Adrenal gland (tissue), 12 donors: ENCODE data around the gene AK8. TPM values are rescaled to one million over a fixed set of nuclear protein-coding genes. Genes with fewer than 3 reads are reported as not detected.

Experiments used
- DNase-seq, 7 donors: peaks; one replicate each; pipeline ENCODE4 v3.0.0-alpha.2; 2019 to 2020
- H3K27ac ChIP-seq, 5 donors: fragments of 200-600 bp; sonication (generic) in 4 of 5; 1 replicate in 3 of 5; 2 replicates in 2 of 5; pipeline versions ENCODE4 v1.5.1 to v1.8.0; 2016 to 2020; ENCODE audit warnings: mild to moderate bottlenecking in 1 of 5
- H3K27me3 ChIP-seq: fragments of 200-600 bp; 2 replicates; pipeline ENCODE4 v1.8.0; 2021
- H3K36me3 ChIP-seq, 2 donors: fragments of 200-600 bp; replicated peaks in 1 of 2; 1 replicate in 1 of 2; 2 replicates in 1 of 2; pipeline versions ENCODE4 v1.5.1 to v1.8.0; 2018 to 2022
- H3K4me1 ChIP-seq, 2 donors: fragments of 200-600 bp; replicated peaks in 1 of 2; 1 replicate in 1 of 2; 2 replicates in 1 of 2; pipeline versions ENCODE4 v1.5.1 to v1.8.0; 2018 to 2021
- H3K4me3 ChIP-seq, 4 donors: fragments of 200-600 bp; sonication (generic) in 3 of 4; one replicate each; pipeline ENCODE4 v1.5.1; 2016 to 2018
- H3K9me3 ChIP-seq, 3 donors: fragments of 200-600 bp; sonication (generic) in 1 of 3; replicated peaks in 1 of 3; 1 replicate in 2 of 3; 2 replicates in 1 of 3; pipeline versions ENCODE4 v1.5.1 to v1.8.0; 2016 to 2021
- POLR2A ChIP-seq, 2 donors: fragments of 450-650 bp; IDR thresholded peaks; one replicate each; pipeline ENCODE4 v1.6.1; 2017; ENCODE audit warnings: antibody characterized with exemption in 2 of 2, mild to moderate bottlenecking in 2 of 2, moderate library complexity in 1 of 2
- WGBS, 4 donors: extraction: QIAGEN DNeasy Blood & Tissue Kit in 2 of 4; methylation state at CpG; one replicate each; pipeline versions ENCODE4 v1.1.5 to v1.1.7; 2013 to 2017; 5-methylcytosine and 5-hydroxymethylcytosine counted together
- intact Hi-C, 2 donors: fragments of 100-400 bp; cut with DNase I; formaldehyde crosslinking; loops; one replicate each; pipeline versions ENCODE4 v1.14.1 to v1.15.0; 2022 to 2023
- polyA plus RNA-seq, 3 donors: library from polyadenylated mRNA; stranded (reverse); fragments of 200-250 nt in 2 of 3; fragments of 350-450 nt in 1 of 3; fragmentation: Illumina TruSeq in 1 of 3; extraction: RNeasy Lipid Tissue Mini Kit (QIAGEN cat#74804) in 1 of 3; gene quantifications; one replicate each; pipeline ENCODE4 v1.2.3, GENCODE V29; 2013 to 2014
- total RNA-seq, 9 donors: library from RNA; depleted of rRNA in 4 of 9; stranded (reverse); fragments of >200 nt in 4 of 9; fragments of 120-200 nt in 1 of 9; fragmentation: NEBNext Ultra II Directional in 1 of 9; extraction: Animal tissue kit (Norgen Biotek cat#: 25700) in 1 of 9; gene quantifications; one replicate each; pipeline versions ENCODE4 v1.1.0 to v1.2.4, GENCODE V29; 2013 to 2023
- TF ChIP-seq, protein P1 (sequence below), 6 experiments: fragments of 450-650 bp in 4 of 6; fragments of 200-600 bp in 2 of 6; sonication (generic) in 1 of 6; IDR thresholded peaks; 1 replicate in 5 of 6; 2 replicates in 1 of 6; pipeline versions ENCODE4 v1.5.1 to v1.8.0; 2016 to 2021; ENCODE audit warnings: antibody characterized with exemption in 6 of 6, mild to moderate bottlenecking in 2 of 6, moderate library complexity in 1 of 6
- donor health status: healthy with polysubstance abuse.
- donor health status: Bipolar disorder and iron deficiency.
- donor health status: DM: yes; HTN: yes; CAD: no.
- donor health status: DM: no; HTN: no; CAD: no.
- donor health status: DM: no; HTN: no; CAD: no.
- donor health status: DM: yes; HTN: yes; CAD: no.

AK8 gene
- total and polyA plus RNA-seq, 12 donors: 0.69 to 6.0 (median 1.5) TPM

DNA sequence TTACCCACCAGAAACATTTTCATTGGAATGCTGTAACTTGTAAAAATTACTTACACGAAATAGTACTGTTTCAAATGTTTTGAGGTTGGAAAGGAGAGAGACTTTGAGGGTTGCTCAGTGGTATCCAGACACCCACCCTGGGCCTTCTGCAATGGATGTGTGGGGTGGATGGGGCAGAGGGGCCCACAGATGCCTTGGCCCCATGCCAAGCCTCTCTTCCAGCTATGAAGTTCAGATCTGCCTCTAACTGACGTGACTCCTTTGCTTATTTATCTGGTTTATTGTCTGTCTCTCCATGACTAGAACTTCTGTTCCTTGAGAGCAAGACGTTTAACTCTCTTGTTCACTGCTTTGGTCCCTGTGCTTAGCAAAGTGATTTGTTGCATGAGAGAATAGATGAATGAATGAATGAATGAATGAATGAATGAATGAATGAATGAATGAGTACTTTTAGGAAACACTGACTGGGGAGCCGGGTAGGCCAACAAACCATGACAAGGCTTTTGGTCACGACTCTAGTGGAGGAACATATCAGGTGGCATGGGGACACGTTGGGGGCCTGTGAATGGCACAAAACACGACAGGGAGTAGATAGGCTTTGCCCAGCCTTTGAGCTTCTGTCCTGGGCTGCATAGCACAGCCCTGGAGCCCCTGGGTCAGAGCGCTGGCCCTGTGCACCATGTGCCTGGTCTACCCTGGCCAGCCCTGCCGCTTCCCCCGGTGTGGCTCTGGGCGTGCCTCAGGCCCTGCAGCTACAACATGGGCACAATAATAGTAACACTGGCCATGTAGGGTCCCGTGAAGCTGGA is 31.8 kb downstream of the AK8 start:
- Histone ChIP-seq H3K27me3 (no peaks in the 10 kb centered on the region), H3K36me3 (no peaks in the 10 kb centered on the region), H3K27ac (no peak overlapping the region), H3K4me3 (no peak overlapping the region), H3K4me1 (no peaks in the 10 kb centered on the region), H3K9me3 (no peaks in the 10 kb centered on the region)
- intact Hi-C loops: no loop called here
- TF ChIP-seq POLR2A (IDR thresholded peaks at IDR 0.05): no peak
- TF ChIP-seq, protein P1, sequence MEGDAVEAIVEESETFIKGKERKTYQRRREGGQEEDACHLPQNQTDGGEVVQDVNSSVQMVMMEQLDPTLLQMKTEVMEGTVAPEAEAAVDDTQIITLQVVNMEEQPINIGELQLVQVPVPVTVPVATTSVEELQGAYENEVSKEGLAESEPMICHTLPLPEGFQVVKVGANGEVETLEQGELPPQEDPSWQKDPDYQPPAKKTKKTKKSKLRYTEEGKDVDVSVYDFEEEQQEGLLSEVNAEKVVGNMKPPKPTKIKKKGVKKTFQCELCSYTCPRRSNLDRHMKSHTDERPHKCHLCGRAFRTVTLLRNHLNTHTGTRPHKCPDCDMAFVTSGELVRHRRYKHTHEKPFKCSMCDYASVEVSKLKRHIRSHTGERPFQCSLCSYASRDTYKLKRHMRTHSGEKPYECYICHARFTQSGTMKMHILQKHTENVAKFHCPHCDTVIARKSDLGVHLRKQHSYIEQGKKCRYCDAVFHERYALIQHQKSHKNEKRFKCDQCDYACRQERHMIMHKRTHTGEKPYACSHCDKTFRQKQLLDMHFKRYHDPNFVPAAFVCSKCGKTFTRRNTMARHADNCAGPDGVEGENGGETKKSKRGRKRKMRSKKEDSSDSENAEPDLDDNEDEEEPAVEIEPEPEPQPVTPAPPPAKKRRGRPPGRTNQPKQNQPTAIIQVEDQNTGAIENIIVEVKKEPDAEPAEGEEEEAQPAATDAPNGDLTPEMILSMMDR (IDR thresholded peaks at IDR 0.05): no peak
- no peak for DNase-seq
- WGBS, 4 donors: 79 to 90% (median 87%) methylated on average over 8 to 12 of the region's 12 CpGs

GRCh38 chr9:132842124-132843044 is 35.7 kb downstream of the AK8 start:
- no peak for DNase-seq
- H3K4me3 ChIP-seq: no peak overlapping the region
- no peaks in the 10 kb centered on the region for H3K27me3 ChIP-seq
- H3K27ac ChIP-seq: no peak overlapping the region
- H3K9me3 ChIP-seq: no peaks in the 10 kb centered on the region
- 83 to 95% (median 89%) methylated on average over 3 to 5 of the region's 5 CpGs for WGBS, 4 donors
- H3K36me3 ChIP-seq: no peaks in the 10 kb centered on the region
- intact Hi-C loops: no loop called here
- TF ChIP-seq, protein P1 (IDR thresholded peaks at IDR 0.05): no peak
- TF ChIP-seq POLR2A (IDR thresholded peaks at IDR 0.05): no peak
- no peaks in the 10 kb centered on the region for H3K4me1 ChIP-seq

DNA sequence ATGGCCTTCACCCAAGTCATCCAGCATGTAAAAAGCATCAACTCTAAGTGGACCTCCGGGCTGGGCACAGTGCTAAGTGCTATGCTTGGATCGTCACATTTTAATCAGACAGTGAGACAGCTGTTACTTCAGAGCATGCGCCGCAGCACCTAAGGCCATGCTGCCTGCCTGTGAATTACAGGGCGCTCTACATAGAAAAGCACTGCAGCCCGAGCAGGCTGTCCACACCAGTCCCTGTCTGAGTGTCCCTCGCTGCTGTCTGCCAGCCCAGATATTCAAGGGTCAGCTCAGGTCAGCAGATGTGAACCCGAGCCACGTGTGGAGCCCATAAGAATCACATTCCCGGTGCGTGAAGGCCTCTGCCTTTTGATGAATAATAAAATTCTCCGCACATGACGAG is 37.1 kb downstream of the AK8 start:
- Histone ChIP-seq H3K4me3 (no peak overlapping the region), H3K27me3 (no peaks in the 10 kb centered on the region), H3K27ac (no peak overlapping the region), H3K9me3 (no peaks in the 10 kb centered on the region), H3K4me1 (no peaks in the 10 kb centered on the region), H3K36me3 (no peaks in the 10 kb centered on the region)
- TF ChIP-seq, protein P1 (IDR thresholded peaks at IDR 0.05): no peak
- no peak for TF ChIP-seq POLR2A (IDR thresholded peaks at IDR 0.05)
- peak in 1 of 7 donors; percentile 69 for DNase-seq
- intact Hi-C loops: no loop called here
- 81 to 91% (median 84%) methylated on average over 7 to 13 of the region's 13 CpGs for WGBS, 4 donors

DNA sequence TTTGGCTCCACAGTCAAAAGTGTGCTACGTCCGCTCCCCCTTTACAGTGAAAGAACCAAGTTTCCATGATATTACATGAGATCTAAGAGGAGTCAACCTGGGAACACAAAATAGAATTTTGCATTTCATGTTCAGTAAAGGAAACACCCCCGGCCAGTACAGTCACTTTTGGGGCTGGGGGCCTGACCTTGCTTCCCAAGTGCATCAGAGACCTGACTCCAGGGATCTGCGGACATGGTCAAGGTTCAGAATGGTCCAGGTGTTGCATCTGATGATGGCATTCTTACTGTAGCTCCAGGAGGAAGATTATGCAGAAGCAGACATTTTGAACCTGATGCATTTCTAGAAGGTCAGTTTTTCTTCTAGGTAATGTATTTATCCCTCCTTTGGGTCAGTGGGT is 39.8 kb downstream of the AK8 start:
- 86 to 92% (median 91%) methylated on average over 4 of the region's 4 CpGs for WGBS, 4 donors
- TF ChIP-seq, protein P1 (IDR thresholded peaks at IDR 0.05): no peak
- TF ChIP-seq POLR2A (IDR thresholded peaks at IDR 0.05): no peak
- intact Hi-C loops: no loop called here
- Histone ChIP-seq H3K27me3 (no peaks in the 10 kb centered on the region), H3K36me3 (no peaks in the 10 kb centered on the region), H3K4me3 (no peak overlapping the region), H3K27ac (no peak overlapping the region), H3K4me1 (no peaks in the 10 kb centered on the region), H3K9me3 (no peaks in the 10 kb centered on the region)
- no peak for DNase-seq
